ENCODE results near the gene ATP6V1G3.

GRCh38 chr1:198556971-198557370, 16.5 kb upstream of the ATP6V1G3 start:
- TF ChIP-seq CTCF (IDR thresholded peaks at IDR 0.05; ENCODE audit: low read length): no peak
- TF ChIP-seq EZH2 (IDR thresholded peaks at IDR 0.05; ENCODE audit: borderline replicate concordance, low read length): no peak
